ENCODE results near the gene KIF17.

KIF17 gene

DNA sequence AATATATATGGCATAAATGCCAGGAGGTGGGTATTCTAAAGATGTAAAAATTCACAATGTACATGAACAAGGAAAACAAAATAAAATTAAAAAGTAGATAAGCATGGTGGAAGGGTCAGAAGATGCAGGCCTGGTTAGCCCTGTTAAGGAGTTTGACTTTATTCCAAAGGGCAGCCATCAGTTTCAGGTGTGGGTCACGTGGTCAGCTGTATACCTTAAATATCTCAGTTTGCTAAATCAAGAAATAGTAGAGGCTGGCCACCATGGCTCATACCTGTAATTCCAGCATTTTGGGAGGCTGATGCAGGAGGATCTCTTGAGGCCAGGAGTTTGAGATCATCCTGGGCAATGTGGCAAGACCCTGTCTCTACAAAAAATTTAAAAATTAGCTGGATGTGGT, 93.1 kb downstream of the KIF17 start:
- Histone ChIP-seq H3K36me3 (ENCODE audit: insufficient read depth, low read length) (no peaks in the 10 kb centered on the region), H3K27ac (ENCODE audit: low read depth, low read length) (no peak overlapping the region), H3K4me1 (ENCODE audit: control insufficient read depth, insufficient read depth, low read length, unreplicated experiment) (no peaks in the 10 kb centered on the region), H3K79me2 (ENCODE audit: control insufficient read depth, insufficient read depth, low read length, unreplicated experiment) (no peaks in the 10 kb centered on the region), H3K27me3 (ENCODE audit: insufficient read depth, low read length) (no peaks in the 10 kb centered on the region), H2AFZ (ENCODE audit: low read length, unreplicated experiment) (peak overlapping the region; percentile 6), H3K4me3 (ENCODE audit: low read depth, low read length) (no peak overlapping the region)

DNA sequence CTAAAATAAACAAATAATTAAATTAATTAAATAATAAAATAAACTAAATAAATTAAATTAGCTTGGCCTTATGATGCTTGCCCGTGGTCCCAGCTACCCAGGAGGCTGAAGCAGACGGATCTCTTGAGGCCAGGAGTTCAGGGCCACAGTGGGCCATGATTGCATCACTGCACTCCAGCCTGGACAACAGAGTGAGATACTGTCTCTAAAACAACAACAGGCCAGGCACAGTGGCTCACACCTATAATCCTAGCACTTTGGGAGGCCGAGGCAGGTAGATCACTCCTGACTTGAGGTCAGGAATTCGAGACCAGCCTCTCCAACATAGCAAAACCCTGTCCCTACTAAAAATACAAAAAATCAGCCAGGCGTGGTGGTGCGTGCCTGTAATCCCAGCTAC, 96.8 kb downstream of the KIF17 start:
- no peak overlapping the region for H3K4me3 ChIP-seq (ENCODE audit: low read depth, low read length)
- H2AFZ ChIP-seq (ENCODE audit: low read length, unreplicated experiment): no peak overlapping the region
- H3K27me3 ChIP-seq (ENCODE audit: insufficient read depth, low read length): no peaks in the 10 kb centered on the region
- H3K36me3 ChIP-seq (ENCODE audit: insufficient read depth, low read length): no peaks in the 10 kb centered on the region
- H3K4me1 ChIP-seq (ENCODE audit: control insufficient read depth, insufficient read depth, low read length, unreplicated experiment): no peaks in the 10 kb centered on the region
- H3K79me2 ChIP-seq (ENCODE audit: control insufficient read depth, insufficient read depth, low read length, unreplicated experiment): no peaks in the 10 kb centered on the region
- no peak overlapping the region for H3K27ac ChIP-seq (ENCODE audit: low read depth, low read length)

DNA sequence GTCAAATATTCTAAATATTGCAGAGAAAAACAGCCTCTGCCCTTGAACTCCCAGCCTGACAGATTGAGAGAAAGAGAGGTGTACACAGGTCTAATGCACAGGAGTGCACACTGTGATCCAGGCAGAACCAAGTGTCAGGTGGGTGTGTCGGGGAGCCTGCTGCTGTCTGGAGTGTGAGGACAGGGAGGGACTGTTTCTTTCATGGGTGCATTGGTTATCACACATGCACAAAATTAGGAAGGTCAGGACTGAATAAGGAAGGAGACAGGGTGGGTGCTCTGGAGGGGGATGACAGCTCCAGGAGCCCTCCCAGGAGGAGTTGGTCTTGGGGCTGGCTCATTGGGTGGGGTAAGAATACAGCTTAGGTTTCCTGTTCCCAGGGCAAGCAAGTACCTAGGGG, 97.8 kb downstream of the KIF17 start:
- Histone ChIP-seq H3K79me2 (ENCODE audit: control insufficient read depth, insufficient read depth, low read length, unreplicated experiment) (no peaks in the 10 kb centered on the region), H3K36me3 (ENCODE audit: insufficient read depth, low read length) (no peaks in the 10 kb centered on the region), H3K27me3 (ENCODE audit: insufficient read depth, low read length) (no peaks in the 10 kb centered on the region), H3K27ac (ENCODE audit: low read depth, low read length) (no peak overlapping the region), H2AFZ (ENCODE audit: low read length, unreplicated experiment) (no peak overlapping the region), H3K4me1 (ENCODE audit: control insufficient read depth, insufficient read depth, low read length, unreplicated experiment) (no peaks in the 10 kb centered on the region), H3K4me3 (ENCODE audit: low read depth, low read length) (no peak overlapping the region)

DNA sequence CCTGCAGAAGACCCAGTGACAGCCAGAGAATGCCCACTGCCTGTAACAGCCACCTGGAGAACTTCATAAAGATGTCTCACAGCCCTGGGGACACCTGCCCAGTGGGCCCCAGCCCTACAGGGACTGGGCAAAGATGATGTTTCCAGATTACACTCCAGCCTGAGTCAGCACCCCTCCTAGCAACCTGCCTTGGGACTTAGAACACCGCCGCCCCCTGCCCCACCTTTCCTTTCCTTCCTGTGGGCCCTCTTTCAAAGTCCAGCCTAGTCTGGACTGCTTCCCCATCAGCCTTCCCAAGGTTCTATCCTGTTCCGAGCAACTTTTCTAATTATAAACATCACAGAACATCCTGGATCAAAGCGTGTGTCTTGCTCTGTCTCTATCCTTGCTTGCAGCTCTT, 99.3 kb downstream of the KIF17 start:
- H3K27ac ChIP-seq (ENCODE audit: low read depth, low read length): no peak overlapping the region
- no peaks in the 10 kb centered on the region for H3K27me3 ChIP-seq (ENCODE audit: insufficient read depth, low read length)
- H2AFZ ChIP-seq (ENCODE audit: low read length, unreplicated experiment): no peak overlapping the region
- H3K36me3 ChIP-seq (ENCODE audit: insufficient read depth, low read length): no peaks in the 10 kb centered on the region
- H3K4me1 ChIP-seq (ENCODE audit: control insufficient read depth, insufficient read depth, low read length, unreplicated experiment): peaks cover 11% of the 10 kb centered on the region
- no peak overlapping the region for H3K4me3 ChIP-seq (ENCODE audit: low read depth, low read length)
- no peaks in the 10 kb centered on the region for H3K79me2 ChIP-seq (ENCODE audit: control insufficient read depth, insufficient read depth, low read length, unreplicated experiment)

DNA sequence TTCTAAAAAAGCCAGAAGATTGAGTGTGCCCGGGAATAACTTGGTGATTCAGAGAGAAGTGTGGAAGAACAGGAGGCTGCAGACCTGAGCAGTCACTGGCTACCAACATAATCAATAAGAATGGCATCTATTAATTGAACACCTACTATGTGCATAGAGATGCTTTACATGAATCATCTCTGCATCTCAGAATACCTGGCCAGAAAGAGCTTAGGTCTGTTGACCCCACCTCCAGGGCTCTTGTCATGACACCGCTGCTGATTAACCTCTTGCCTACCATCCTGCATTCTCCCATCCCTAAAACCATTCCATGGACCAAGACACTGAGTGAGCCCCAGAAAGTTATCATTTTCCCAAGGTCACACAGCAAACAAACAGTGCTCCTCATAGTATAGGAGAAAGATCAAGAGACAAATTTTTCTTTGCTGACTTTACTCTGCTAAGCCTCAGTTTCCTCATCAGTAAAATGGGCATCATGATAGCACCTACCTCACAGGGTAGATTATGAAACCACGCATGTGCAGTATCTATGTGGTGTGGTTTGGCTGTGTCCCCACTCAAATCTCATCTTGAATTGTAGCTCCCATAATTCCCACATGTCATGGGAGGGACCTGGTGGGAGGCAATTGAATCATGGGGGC, 100.8 kb downstream of the KIF17 start:
- H3K79me2 ChIP-seq (ENCODE audit: control insufficient read depth, insufficient read depth, low read length, unreplicated experiment): no peaks in the 10 kb centered on the region
- H2AFZ ChIP-seq (ENCODE audit: low read length, unreplicated experiment): no peak overlapping the region
- H3K27me3 ChIP-seq (ENCODE audit: insufficient read depth, low read length): no peaks in the 10 kb centered on the region
- H3K36me3 ChIP-seq (ENCODE audit: insufficient read depth, low read length): no peaks in the 10 kb centered on the region
- no peak overlapping the region for H3K27ac ChIP-seq (ENCODE audit: low read depth, low read length)
- H3K4me1 ChIP-seq (ENCODE audit: control insufficient read depth, insufficient read depth, low read length, unreplicated experiment): peaks cover 17% of the 10 kb centered on the region
- no peak overlapping the region for H3K4me3 ChIP-seq (ENCODE audit: low read depth, low read length)

DNA sequence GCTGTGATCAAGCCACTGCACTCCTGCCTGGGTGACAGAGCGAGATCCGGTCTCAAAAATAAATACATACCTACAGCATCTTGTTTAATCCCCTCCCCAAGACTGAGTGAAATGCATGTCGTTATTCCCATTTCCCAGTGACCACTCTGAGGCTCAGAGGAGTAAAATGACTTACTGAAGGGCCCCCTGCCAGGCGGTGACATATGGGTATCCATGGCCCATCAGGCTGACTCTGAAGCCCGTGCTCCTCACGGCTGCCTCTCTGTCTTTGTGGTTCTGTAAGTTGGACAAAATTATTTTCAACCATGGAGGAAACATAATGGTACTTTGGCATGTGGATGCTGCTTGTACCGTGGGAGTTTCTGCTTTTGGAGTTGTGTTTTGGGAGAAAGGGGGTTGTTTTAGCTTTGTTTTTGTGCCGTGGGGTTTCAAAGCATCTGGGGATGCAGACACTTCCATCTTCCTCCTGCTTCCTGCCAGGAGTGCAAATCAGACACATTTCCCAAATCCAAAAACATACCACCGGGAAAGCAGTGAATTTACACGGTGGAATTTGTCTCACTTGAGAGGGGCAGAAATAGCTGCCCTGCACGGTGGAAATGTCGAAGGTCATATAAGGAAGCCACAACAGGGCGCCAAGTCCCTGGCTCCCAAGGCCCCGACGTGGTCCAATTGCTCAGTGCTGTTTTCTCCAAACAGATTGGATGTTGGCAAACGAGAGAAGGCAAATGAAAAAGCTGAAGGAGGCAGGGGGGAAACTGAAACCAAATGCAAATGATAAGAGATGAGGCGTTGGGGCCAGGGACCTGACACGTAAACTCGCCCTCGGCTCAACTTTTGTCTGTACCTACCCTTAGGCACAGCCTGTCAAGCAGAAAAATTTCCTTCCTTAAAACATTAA, 101.6 kb downstream of the KIF17 start:
- Histone ChIP-seq H3K4me3 (ENCODE audit: low read depth, low read length) (peak overlapping the region; percentile 27; the same call in 1 of the 2 replicates), H3K4me1 (ENCODE audit: control insufficient read depth, insufficient read depth, low read length, unreplicated experiment) (peaks cover 17% of the 10 kb centered on the region), H3K27me3 (ENCODE audit: insufficient read depth, low read length) (no peaks in the 10 kb centered on the region), H3K27ac (ENCODE audit: low read depth, low read length) (no peak overlapping the region), H2AFZ (ENCODE audit: low read length, unreplicated experiment) (peak overlapping the region; percentile 92), H3K36me3 (ENCODE audit: insufficient read depth, low read length) (no peaks in the 10 kb centered on the region), H3K79me2 (ENCODE audit: control insufficient read depth, insufficient read depth, low read length, unreplicated experiment) (no peaks in the 10 kb centered on the region)

DNA sequence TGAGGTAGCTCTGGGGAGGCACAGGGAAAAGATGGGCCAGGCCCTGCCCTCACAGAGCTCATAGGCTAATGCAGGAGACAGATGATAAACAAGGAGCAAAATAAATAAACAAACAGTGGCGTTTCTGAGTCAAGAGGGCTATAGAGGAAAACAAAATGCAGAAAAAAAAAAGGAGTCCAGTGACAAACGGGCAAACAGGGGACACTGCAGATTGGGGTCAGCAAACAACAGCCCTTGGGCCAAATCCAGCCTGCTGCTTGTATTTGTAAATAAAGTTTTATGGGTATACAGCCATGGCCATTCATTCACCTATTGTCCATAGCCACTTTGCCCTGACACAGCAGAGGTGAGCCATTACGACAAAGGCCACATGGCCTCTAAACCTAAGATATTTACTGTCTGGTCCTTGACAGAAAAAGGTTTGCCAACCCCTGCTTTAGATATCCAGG, 103.7 kb downstream of the KIF17 start:
- Histone ChIP-seq H3K27me3 (ENCODE audit: insufficient read depth, low read length) (no peaks in the 10 kb centered on the region), H3K79me2 (ENCODE audit: control insufficient read depth, insufficient read depth, low read length, unreplicated experiment) (no peaks in the 10 kb centered on the region), H3K36me3 (ENCODE audit: insufficient read depth, low read length) (no peaks in the 10 kb centered on the region), H3K4me3 (ENCODE audit: low read depth, low read length) (no peak overlapping the region), H3K4me1 (ENCODE audit: control insufficient read depth, insufficient read depth, low read length, unreplicated experiment) (peaks cover 17% of the 10 kb centered on the region), H2AFZ (ENCODE audit: low read length, unreplicated experiment) (peak overlapping the region; percentile 84), H3K27ac (ENCODE audit: low read depth, low read length) (peak overlapping the region; percentile 84)

Data from ACC112 (cell line).